Heart right ventricle (tissue), 16 donors: Measurements from ENCODE around the gene SH3GL2. TPM values are rescaled to one million over a fixed set of nuclear protein-coding genes. Genes with fewer than 3 reads are reported as not detected.

Source experiments
- ATAC-seq, 8 donors: fragments of 200-7000 bp; cut with Tn5 transposase; one replicate each; pipeline ENCODE4 v1.9.1; 2020; ENCODE audit warnings: mild to moderate bottlenecking in 8 of 8, moderate library complexity in 8 of 8, moderate number of reproducible peaks in 1 of 8
- DNase-seq, 2 donors: peaks; one replicate each; pipeline ENCODE4 v3.0.0-alpha.2; 2020
- H3K27ac ChIP-seq, 10 donors: fragments of 200-600 bp; sonication (generic) in 2 of 10; one replicate each; pipeline versions ENCODE4 v1.5.0 to v1.8.0; 2020 to 2022; ENCODE audit warnings: mild to moderate bottlenecking in 3 of 10
- H3K27me3 ChIP-seq, 7 donors: fragments of 200-600 bp; one replicate each; pipeline ENCODE4 v1.8.0; 2021 to 2022; ENCODE audit warnings: mild to moderate bottlenecking in 2 of 7
- H3K36me3 ChIP-seq, 9 donors: fragments of 200-600 bp; sonication (generic) in 1 of 9; one replicate each; pipeline versions ENCODE4 v1.5.0 to v1.8.0; 2020 to 2022; ENCODE audit warnings: mild to moderate bottlenecking in 2 of 9
- H3K4me1 ChIP-seq, 9 donors: fragments of 200-600 bp; sonication (generic) in 1 of 9; one replicate each; pipeline versions ENCODE4 v1.5.0 to v1.8.0; 2020 to 2022; ENCODE audit warnings: mild to moderate bottlenecking in 4 of 9
- H3K4me3 ChIP-seq, 10 donors: fragments of 200-600 bp; sonication (generic) in 2 of 10; one replicate each; pipeline versions ENCODE4 v1.5.0 to v1.8.0; 2020 to 2022; ENCODE audit warnings: mild to moderate bottlenecking in 7 of 10, moderate library complexity in 2 of 10
- H3K9me3 ChIP-seq, 11 donors: fragments of 200-600 bp in 10 of 11; sonication (generic) in 2 of 11; one replicate each; pipeline versions ENCODE4 v1.5.0 to v1.8.0; 2013 to 2022; ENCODE audit warnings: mild to moderate bottlenecking in 2 of 11, control low read depth in 1 of 11, moderate library complexity in 1 of 11
- CTCF ChIP-seq, 9 donors: fragments of 200-600 bp; sonication (generic) in 2 of 9; IDR thresholded peaks; one replicate each; pipeline versions ENCODE4 v1.5.0 to v1.8.0; 2021 to 2022; ENCODE audit warnings: antibody characterized with exemption in 9 of 9, mild to moderate bottlenecking in 5 of 9, moderate library complexity in 1 of 9
- WGBS, 2 donors: extraction: QIAGEN DNeasy Blood & Tissue Kit; methylation state at CpG; one replicate each; pipeline ENCODE4 v1.1.7; 2013; ENCODE audit warnings: inconsistent platforms in 1 of 2; 5-methylcytosine and 5-hydroxymethylcytosine counted together
- intact Hi-C, 10 donors: fragments of 100-400 bp; cut with DNase I; formaldehyde crosslinking; loops; one replicate each; pipeline versions ENCODE4 v1.11.1 to v1.14.2; 2022
- polyA plus RNA-seq, 2 donors: library from polyadenylated mRNA; stranded (reverse); fragments of 200-250 nt; gene quantifications; one replicate each; pipeline ENCODE4 v1.2.3, GENCODE V29; 2013
- total RNA-seq, 10 donors: library from RNA; stranded (reverse); fragmentation: NEBNext Ultra II Directional in 3 of 10; extraction: Animal tissue kit (Norgen Biotek cat#: 25700) in 3 of 10; gene quantifications; one replicate each; pipeline versions ENCODE4 v1.2.1 to v1.2.4, GENCODE V29; 2021 to 2023
- donor health status: Arrhythmogenic right ventricular cardiomyopathy.
- donor health status: ischemic (EF 13 %, LVEDD 7.1; RV severe dilation, severe dysfunction).
- donor health status: healthy with polysubstance abuse.
- donor health status: DM: no; HTN: yes; CAD: no.
- donor health status: DM: no; HTN: no; CAD: no.
- donor health status: ischemic (EF 25% LVEDD 6.9; RV normal size, moderate dysfunction).
- donor health status: ischemic (EF 25% LVEDD 5.7; RV mildly dilated, moderate dysfunction).
- donor health status: healthy.
- donor health status: DM: yes; HTN: yes; CAD: no.
- donor health status: Ischemic cardiomyopathy.
- donor health status: ischemic (EF 35%, LVEDD 5.7; RV mildly dilated, moderate dysfunction).
- donor health status: nonischemic (EF 11% LVEDD 7.7; RV severe dilation, severe dysfunction).
- donor health status: DM: yes; HTN: yes; CAD: no.
- donor health status: PGD.
- donor health status: ischemic (EF 29% LVEDD 5.4; RV normal size, mild dysfunction).
- donor health status: nonischemic (EF 23%, LVEDD 6.1; RV moderate dilation, normal function).

The SH3GL2 gene
- total and polyA plus RNA-seq, 12 donors, result 0.73 to 14.6 (median 6.0) TPM; not detected in 1

- 0 to 4% methylated on average over 1 of the region's 1 CpG for WGBS, 2 donors
- ATAC-seq, result peak in 6 of 8 donors; percentile 58 to 83 (median 74)
- TF ChIP-seq CTCF (IDR thresholded peaks at IDR 0.05), result peak in 1 of 9 donors; percentile 36
- no peak for DNase-seq
- peaks cover 0 to 20% (median 14%) of the 10 kb centered on the region in 9 donors for H3K4me1 ChIP-seq
- H3K27me3 ChIP-seq, result no peaks in the 10 kb centered on the region
- intact Hi-C loops, result no loop called here
- H3K36me3 ChIP-seq, result no peaks in the 10 kb centered on the region
- peaks cover 0 to 6% (median 0%) of the 10 kb centered on the region in 11 donors for H3K9me3 ChIP-seq
- no peak overlapping the region for H3K4me3 ChIP-seq
- H3K27ac ChIP-seq, result peak overlapping the region in 7 of 10 donors; percentile 2 to 58 (median 31)
Measured at GRCh38 chr9:17824191-17824590, 245.3 kb downstream of the SH3GL2 start.

GRCh38 chr9:17824616-17825264, 245.9 kb downstream of the SH3GL2 start:
- no peak for DNase-seq
- no peak overlapping the region for H3K4me3 ChIP-seq
- peak overlapping the region in 7 of 10 donors; percentile 2 to 58 (median 31) for H3K27ac ChIP-seq
- H3K4me1 ChIP-seq, result peaks cover 0 to 20% (median 14%) of the 10 kb centered on the region in 9 donors
- 0 to 4% methylated on average over 1 of the region's 1 CpG for WGBS, 2 donors
- H3K9me3 ChIP-seq, result peaks cover 0 to 6% (median 0%) of the 10 kb centered on the region in 11 donors
- H3K36me3 ChIP-seq, result no peaks in the 10 kb centered on the region
- peak; percentile 48 to 89 (median 75) for ATAC-seq
- intact Hi-C loops, result no loop called here
- no peak for TF ChIP-seq CTCF (IDR thresholded peaks at IDR 0.05)
- H3K27me3 ChIP-seq, result no peaks in the 10 kb centered on the region

- no peak for DNase-seq
- WGBS, 2 donors, result 96 to 100% methylated on average over 1 of the region's 1 CpG
- Histone ChIP-seq H3K4me3 (no peak overlapping the region), H3K27me3 (no peaks in the 10 kb centered on the region), H3K9me3 (peaks cover 0 to 4% (median 0%) of the 10 kb centered on the region in 11 donors), H3K36me3 (no peaks in the 10 kb centered on the region), H3K27ac (peak overlapping the region in 6 of 10 donors; percentile 2 to 58 (median 43)), H3K4me1 (peaks cover 0 to 20% (median 14%) of the 10 kb centered on the region in 9 donors)
- intact Hi-C loops, result no loop called here
- ATAC-seq, result no peak
- no peak for TF ChIP-seq CTCF (IDR thresholded peaks at IDR 0.05)
Measured at GRCh38 chr9:17825265-17825659, 246.4 kb downstream of the SH3GL2 start.

GRCh38 chr9:17829064-17829463, 250.2 kb downstream of the SH3GL2 start:
- DNase-seq, result no peak
- Histone ChIP-seq H3K9me3 (no peaks in the 10 kb centered on the region), H3K27ac (no peak overlapping the region), H3K27me3 (no peaks in the 10 kb centered on the region), H3K36me3 (no peaks in the 10 kb centered on the region), H3K4me1 (peaks cover 0 to 16% (median 10%) of the 10 kb centered on the region in 9 donors), H3K4me3 (no peak overlapping the region)
- intact Hi-C loops, result no loop called here
- no peak for ATAC-seq
- no peak for TF ChIP-seq CTCF (IDR thresholded peaks at IDR 0.05)
